IMR-90 (cell line): ENCODE results near the gene AMZ1.

Experiments
- CEBPB ChIP-seq: IDR thresholded peaks from 2 replicates; pipeline ENCODE4 v1.6.1; 2012; ENCODE audit warnings: low read depth, low read length, improper control_type of control experiment
- CHD1 ChIP-seq: IDR thresholded peaks from 2 replicates; pipeline ENCODE4 v1.6.1; 2012; ENCODE audit warnings: low read depth, low read length, improper control_type of control experiment
- ELK1 ChIP-seq: fragments of 150-350 bp; IDR thresholded peaks from 2 replicates; pipeline ENCODE4 v1.6.1; 2016; ENCODE audit warnings: low read depth, mild to moderate bottlenecking, low read length, moderate library complexity, borderline replicate concordance
- MXI1 ChIP-seq: IDR thresholded peaks from 2 replicates; pipeline ENCODE4 v1.6.1; 2012; ENCODE audit warnings: low read depth, mild to moderate bottlenecking, low read length, moderate library complexity, borderline replicate concordance
- RAD21 ChIP-seq: IDR thresholded peaks from 2 replicates; pipeline ENCODE4 v1.6.1; 2012; ENCODE audit warnings: low read length, improper control_type of control experiment
- SMC3 ChIP-seq: fragments of 150-350 bp; IDR thresholded peaks from 2 replicates; pipeline ENCODE4 v1.6.1; 2016; ENCODE audit warnings: low read depth, mild to moderate bottlenecking, antibody characterized with exemption, low read length, moderate library complexity
- USF2 ChIP-seq: fragments of 150-350 bp; IDR thresholded peaks from 2 replicates; pipeline ENCODE4 v1.6.1; 2017; ENCODE audit warnings: mild to moderate bottlenecking, antibody characterized with exemption, low read length, low read depth
- TF ChIP-seq, protein P1 (sequence below): conservative IDR thresholded peaks from 2 replicates; pipeline ENCODE4 v1.5.1; 2012; ENCODE audit warnings: mild to moderate bottlenecking, low read depth, low read length, improper control_type of control experiment

DNA sequence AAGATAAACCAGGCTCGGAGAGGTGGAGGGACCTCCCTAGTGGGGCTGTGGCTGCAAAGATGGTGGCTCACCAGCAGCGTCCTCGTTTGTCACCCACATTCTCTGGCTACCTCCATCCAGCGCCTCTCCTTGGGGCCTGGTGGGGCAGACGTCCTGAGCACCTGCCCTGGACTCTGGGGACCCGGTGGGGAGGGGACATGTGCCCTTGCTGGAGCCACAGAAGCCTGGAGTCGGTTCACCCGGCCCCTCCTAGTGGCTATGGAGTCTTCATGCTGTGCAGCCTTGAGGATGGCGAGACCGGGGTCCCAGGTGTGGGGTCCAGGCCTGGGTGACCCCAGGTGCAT lies 41.7 kb upstream of the AMZ1 start:
- TF ChIP-seq CHD1 (no peak), SMC3 (no peak), RAD21 (no peak), MXI1 (no peak), CEBPB (no peak), USF2 (no peak), ELK1 (no peak)
- TF ChIP-seq, protein P1, sequence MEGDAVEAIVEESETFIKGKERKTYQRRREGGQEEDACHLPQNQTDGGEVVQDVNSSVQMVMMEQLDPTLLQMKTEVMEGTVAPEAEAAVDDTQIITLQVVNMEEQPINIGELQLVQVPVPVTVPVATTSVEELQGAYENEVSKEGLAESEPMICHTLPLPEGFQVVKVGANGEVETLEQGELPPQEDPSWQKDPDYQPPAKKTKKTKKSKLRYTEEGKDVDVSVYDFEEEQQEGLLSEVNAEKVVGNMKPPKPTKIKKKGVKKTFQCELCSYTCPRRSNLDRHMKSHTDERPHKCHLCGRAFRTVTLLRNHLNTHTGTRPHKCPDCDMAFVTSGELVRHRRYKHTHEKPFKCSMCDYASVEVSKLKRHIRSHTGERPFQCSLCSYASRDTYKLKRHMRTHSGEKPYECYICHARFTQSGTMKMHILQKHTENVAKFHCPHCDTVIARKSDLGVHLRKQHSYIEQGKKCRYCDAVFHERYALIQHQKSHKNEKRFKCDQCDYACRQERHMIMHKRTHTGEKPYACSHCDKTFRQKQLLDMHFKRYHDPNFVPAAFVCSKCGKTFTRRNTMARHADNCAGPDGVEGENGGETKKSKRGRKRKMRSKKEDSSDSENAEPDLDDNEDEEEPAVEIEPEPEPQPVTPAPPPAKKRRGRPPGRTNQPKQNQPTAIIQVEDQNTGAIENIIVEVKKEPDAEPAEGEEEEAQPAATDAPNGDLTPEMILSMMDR: no peak
